ENCODE results near the gene PLA2G5.

GRCh38 chr1:20083178-20083944 lies 13.4 kb downstream of the PLA2G5 start:
- TF ChIP-seq CTCF (conservative IDR thresholded peaks at IDR 0.05; ENCODE audit: low read length) (no peak), EZH2phosphoT487 (IDR thresholded peaks at IDR 0.05; ENCODE audit: borderline replicate concordance, low read depth, low read length) (no peak)
